ENCODE results near the gene DNASE1L3.
"Not testable (repeated sequence)": the region's sequence is repeated elsewhere in the genome, so short reads cannot be mapped to it uniquely, and the experiment has no call there.

DNASE1L3 gene

DNA sequence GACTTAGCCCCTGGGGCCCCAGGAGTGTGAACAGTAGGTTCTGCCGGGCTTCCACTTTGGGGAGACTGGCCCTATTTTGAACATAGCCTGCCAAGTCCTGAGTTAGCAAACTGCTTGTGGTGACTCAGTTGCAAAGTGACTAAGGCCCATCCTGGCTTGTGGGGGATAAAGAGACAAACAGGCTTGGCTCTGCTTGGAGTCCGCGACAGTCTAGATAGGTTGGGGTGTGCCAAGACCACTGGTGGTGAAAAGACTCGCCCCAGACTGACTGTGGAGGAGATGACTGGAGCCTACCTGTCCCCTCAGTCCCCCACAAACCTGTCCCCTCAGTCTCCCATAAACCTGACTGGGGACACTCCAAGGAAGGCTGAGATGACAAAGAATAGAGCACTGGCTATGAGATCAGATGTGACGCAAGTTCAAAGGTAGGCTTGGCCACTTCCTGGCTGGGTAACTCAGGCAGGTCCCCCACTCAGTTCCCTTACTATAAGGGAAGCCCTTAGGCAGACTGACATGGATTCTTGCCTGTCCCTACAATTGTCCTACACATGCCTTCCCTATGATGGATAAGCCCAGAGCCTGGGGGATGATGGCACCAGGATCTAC, 4.3 kb downstream of the DNASE1L3 start:
- H3K27ac ChIP-seq: no peak overlapping the region
- TF ChIP-seq, protein P1, sequence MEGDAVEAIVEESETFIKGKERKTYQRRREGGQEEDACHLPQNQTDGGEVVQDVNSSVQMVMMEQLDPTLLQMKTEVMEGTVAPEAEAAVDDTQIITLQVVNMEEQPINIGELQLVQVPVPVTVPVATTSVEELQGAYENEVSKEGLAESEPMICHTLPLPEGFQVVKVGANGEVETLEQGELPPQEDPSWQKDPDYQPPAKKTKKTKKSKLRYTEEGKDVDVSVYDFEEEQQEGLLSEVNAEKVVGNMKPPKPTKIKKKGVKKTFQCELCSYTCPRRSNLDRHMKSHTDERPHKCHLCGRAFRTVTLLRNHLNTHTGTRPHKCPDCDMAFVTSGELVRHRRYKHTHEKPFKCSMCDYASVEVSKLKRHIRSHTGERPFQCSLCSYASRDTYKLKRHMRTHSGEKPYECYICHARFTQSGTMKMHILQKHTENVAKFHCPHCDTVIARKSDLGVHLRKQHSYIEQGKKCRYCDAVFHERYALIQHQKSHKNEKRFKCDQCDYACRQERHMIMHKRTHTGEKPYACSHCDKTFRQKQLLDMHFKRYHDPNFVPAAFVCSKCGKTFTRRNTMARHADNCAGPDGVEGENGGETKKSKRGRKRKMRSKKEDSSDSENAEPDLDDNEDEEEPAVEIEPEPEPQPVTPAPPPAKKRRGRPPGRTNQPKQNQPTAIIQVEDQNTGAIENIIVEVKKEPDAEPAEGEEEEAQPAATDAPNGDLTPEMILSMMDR (conservative IDR thresholded peaks at IDR 0.05): no peak
- no peak for TF ChIP-seq ZFX (IDR thresholded peaks at IDR 0.05)

DNA sequence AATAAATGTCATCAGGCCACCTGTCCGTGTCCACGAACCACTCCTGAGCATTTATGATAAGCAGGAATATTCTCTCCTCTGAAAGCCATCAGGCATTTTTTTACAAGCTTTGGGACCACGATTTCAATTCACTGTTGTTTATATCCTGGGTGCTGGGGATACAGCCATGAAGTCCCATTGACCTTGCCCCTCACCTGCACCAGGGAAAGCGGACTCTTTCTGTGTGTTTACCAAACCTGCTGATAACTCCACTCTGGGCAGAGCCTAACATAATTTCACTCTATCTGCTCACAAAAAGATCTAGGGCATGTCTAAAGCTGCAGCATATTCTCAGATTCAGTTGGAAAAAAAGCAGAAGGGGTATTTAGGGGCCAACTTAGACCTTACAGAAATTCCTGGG, 4.8 kb downstream of the DNASE1L3 start:
- TF ChIP-seq, protein P1 (conservative IDR thresholded peaks at IDR 0.05): no peak
- TF ChIP-seq ZFX (IDR thresholded peaks at IDR 0.05): no peak
- no peak overlapping the region for H3K27ac ChIP-seq

- H3K27ac ChIP-seq: no peak overlapping the region
- TF ChIP-seq, protein P1 (conservative IDR thresholded peaks at IDR 0.05): no peak
- no peak for TF ChIP-seq ZFX (IDR thresholded peaks at IDR 0.05)
These were observed 6.1 kb downstream of the DNASE1L3 start for GRCh38 chr3:58204720-58205119.

- H3K27ac ChIP-seq: no peak overlapping the region
- TF ChIP-seq, protein P1 (conservative IDR thresholded peaks at IDR 0.05): no peak
- no peak for TF ChIP-seq ZFX (IDR thresholded peaks at IDR 0.05)
These were observed 7.2 kb downstream of the DNASE1L3 start for GRCh38 chr3:58203541-58203940.

GRCh38 chr3:58202917-58203360, 7.8 kb downstream of the DNASE1L3 start:
- TF ChIP-seq, protein P1 (conservative IDR thresholded peaks at IDR 0.05): no peak
- TF ChIP-seq ZFX (IDR thresholded peaks at IDR 0.05): no peak
- H3K27ac ChIP-seq: no peak overlapping the region

- H3K27ac ChIP-seq: not testable (repeated sequence)
These were observed 9.3 kb downstream of the DNASE1L3 start for GRCh38 chr3:58201451-58201850.

DNA sequence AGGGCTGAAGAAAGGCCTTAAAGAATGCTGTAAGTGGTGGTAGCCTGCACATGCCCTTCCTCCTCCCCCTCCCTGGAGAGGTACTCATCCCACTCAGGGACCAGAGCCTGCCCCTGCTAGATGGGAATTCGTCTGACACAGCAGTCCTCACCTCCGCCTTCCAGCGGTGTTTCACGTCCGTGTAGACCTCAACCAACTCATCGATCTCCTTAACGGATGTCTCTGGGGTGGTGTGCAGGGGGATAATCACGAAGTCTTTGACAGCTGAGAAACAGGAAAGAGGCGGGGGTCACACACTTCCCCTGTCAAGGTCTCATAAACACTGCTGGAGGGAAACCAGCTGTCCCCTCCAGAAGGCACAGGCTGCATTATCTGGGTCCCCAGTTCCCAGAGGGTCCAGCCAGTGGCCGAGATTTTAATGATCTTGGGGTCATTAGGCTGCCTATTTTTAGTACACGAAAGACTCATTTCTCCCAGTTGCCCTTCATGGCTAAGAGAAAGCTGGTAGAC, 9.9 kb downstream of the DNASE1L3 start:
- no peak overlapping the region for H3K27ac ChIP-seq
- TF ChIP-seq, protein P1 (conservative IDR thresholded peaks at IDR 0.05): no peak
- TF ChIP-seq ZFX (IDR thresholded peaks at IDR 0.05): no peak

DNA sequence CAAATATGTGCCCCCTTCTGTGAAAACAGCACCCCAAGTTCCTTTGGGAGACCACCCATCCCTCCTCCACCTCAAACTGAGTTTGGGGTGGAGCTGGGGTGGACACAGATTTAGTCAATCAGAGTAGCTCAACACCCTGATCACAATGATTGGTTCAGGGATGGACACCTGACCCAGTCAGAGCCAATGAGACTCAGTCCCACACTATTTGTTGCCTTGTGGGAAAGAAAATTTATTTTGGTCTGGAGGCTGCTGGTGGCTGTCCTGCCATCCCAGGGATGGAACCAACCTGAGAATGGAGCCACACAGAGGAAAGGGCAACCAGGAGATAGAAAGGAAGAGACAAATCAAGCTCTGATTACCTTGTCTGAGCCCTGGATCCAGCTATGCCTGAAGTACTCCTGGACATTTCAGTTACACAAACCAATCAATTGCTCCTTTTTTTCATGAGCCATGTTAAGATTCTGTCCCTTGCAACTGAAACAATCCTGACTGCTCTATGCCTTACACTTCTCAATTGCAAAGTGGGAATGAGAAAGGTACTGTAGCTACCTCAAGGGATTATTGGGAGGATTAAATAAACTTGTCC, 10.6 kb downstream of the DNASE1L3 start:
- no peak for TF ChIP-seq ZFX (IDR thresholded peaks at IDR 0.05)
- TF ChIP-seq, protein P1 (conservative IDR thresholded peaks at IDR 0.05): no peak
- H3K27ac ChIP-seq: no peak overlapping the region

Data from C4-2B (cell line).